Keratinocyte (primary cell): ENCODE data around the gene CRKL. TPM values are rescaled to one million over a fixed set of nuclear protein-coding genes. Genes with fewer than 3 reads are reported as not detected.
A peak's percentile ranks its signal among the peaks of the same experiment; 100 is the strongest.

Experiments
- DNase-seq: peaks from one replicate; pipeline ENCODE4 v3.0.0-alpha.2; 2011; ENCODE audit warnings: low read depth, missing footprints, low spot score
- FAIRE-seq: peaks from 2 replicates; lab custom pipeline; 2011; peaks lifted over from hg19 to GRCh38; lab: Jason Lieb, UNC
- H2AFZ ChIP-seq: 2 replicates; pipeline ENCODE4 v1.6.0; 2012; ENCODE audit warnings: low read length, control low read depth, inconsistent platforms; ENCODE audit not compliant: control insufficient read depth
- H3K27ac ChIP-seq: 2 replicates; pipeline ENCODE4 v1.5.1; 2011; ENCODE audit warnings: low read length; ENCODE audit not compliant: control insufficient read depth, insufficient read depth
- H3K27me3 ChIP-seq: 3 replicates; pipeline ENCODE4 v1.6.0; 2011; ENCODE audit warnings: low read length; ENCODE audit not compliant: control insufficient read depth, insufficient read depth; ENCODE audit errors: extremely low read depth
- H3K36me3 ChIP-seq, 2 experiments: 2 replicates in 1 of 2; 3 replicates in 1 of 2; pipeline ENCODE4 v1.5.1; 2011; ENCODE audit warnings: low read length in 2 of 2, mild to moderate bottlenecking in 1 of 2; ENCODE audit not compliant: control insufficient read depth in 2 of 2, insufficient read depth in 2 of 2; ENCODE audit errors: extremely low read depth in 1 of 2
- H3K4me1 ChIP-seq: 3 replicates; pipeline ENCODE4 v1.5.1; 2011; ENCODE audit warnings: low read length; ENCODE audit not compliant: control insufficient read depth, insufficient read depth; ENCODE audit errors: extremely low read depth
- H3K4me2 ChIP-seq: 3 replicates; pipeline ENCODE4 v1.6.0; 2011; ENCODE audit warnings: low read depth, low read length; ENCODE audit not compliant: control insufficient read depth, insufficient read depth; ENCODE audit errors: extremely low read depth
- H3K4me3 ChIP-seq, 3 experiments: fragments of 200-600 bp in 1 of 3; sonication (generic) in 1 of 3; 2 replicates in 2 of 3; 3 replicates in 1 of 3; pipeline ENCODE4 v1.5.1; 2011 to 2016; ENCODE audit warnings: low read length in 3 of 3, mild to moderate bottlenecking in 3 of 3, control low read depth in 2 of 3, inconsistent platforms in 1 of 3, low read depth in 1 of 3, mixed read lengths in 1 of 3, mixed run types in 1 of 3, moderate library complexity in 1 of 3; ENCODE audit not compliant: control insufficient read depth in 2 of 3, insufficient read depth in 2 of 3; ENCODE audit errors: extremely low read depth in 1 of 3
- H3K79me2 ChIP-seq: 2 replicates; pipeline ENCODE4 v1.6.0; 2012; ENCODE audit warnings: low read length; ENCODE audit not compliant: control insufficient read depth, insufficient read depth
- H3K9ac ChIP-seq: 3 replicates; pipeline ENCODE4 v1.6.0; 2011; ENCODE audit warnings: low read length; ENCODE audit not compliant: control insufficient read depth, insufficient read depth; ENCODE audit errors: extremely low read depth
- H3K9me1 ChIP-seq: 3 replicates; pipeline ENCODE4 v1.6.0; 2011; ENCODE audit warnings: low read length; ENCODE audit not compliant: control insufficient read depth, insufficient read depth; ENCODE audit errors: extremely low read depth
- H3K9me3 ChIP-seq: 2 replicates; pipeline ENCODE4 v1.5.1; 2012; ENCODE audit warnings: low read depth, low read length; ENCODE audit not compliant: control insufficient read depth
- H4K20me1 ChIP-seq: 3 replicates; pipeline ENCODE4 v1.6.0; 2011; ENCODE audit warnings: low read length; ENCODE audit not compliant: control insufficient read depth, insufficient read depth; ENCODE audit errors: extremely low read depth
- EZH2 ChIP-seq: IDR thresholded peaks from one replicate; pipeline ENCODE4 v1.6.1; 2012; ENCODE audit warnings: inconsistent platforms, mild to moderate bottlenecking, low read length, moderate library complexity
- dilution Hi-C: fragments of 300-500 bp; cut with MboI; formaldehyde crosslinking; loops from one replicate; pipeline ENCODE4 v1.7.0; 2020; ENCODE audit warnings: low sequenced_read_pairs; ENCODE audit not compliant: extremely low pct_ligation_motif_present
- polyA plus RNA-seq, 5 experiments: library from polyadenylated mRNA; depleted of rRNA in 3 of 5; stranded (reverse) in 3 of 5; stranded (forward) in 1 of 5; unstranded in 1 of 5; fragments of >200 nt; gene quantifications; 1 replicate in 1 of 5; 2 replicates in 3 of 5; 3 replicates in 1 of 5; pipeline versions ENCODE4 v1.2.1 to v1.2.3, GENCODE V29; 2011 to 2012; ENCODE audit warnings: missing spikeins in 2 of 5, low read depth in 1 of 5, low replicate concordance in 1 of 5
- TF ChIP-seq, protein P1 (sequence below), 3 experiments: IDR thresholded peaks in 1 of 3; conservative IDR thresholded peaks in 1 of 3; optimal IDR thresholded peaks in 1 of 3; 2 replicates in 2 of 3; 3 replicates in 1 of 3; pipeline versions ENCODE3 to v1.5.1; 2011; ENCODE audit warnings: low read length in 3 of 3, mild to moderate bottlenecking in 3 of 3, moderate library complexity in 2 of 3, control low read depth in 1 of 3, inconsistent platforms in 1 of 3; ENCODE audit not compliant: insufficient read depth in 2 of 3; ENCODE audit errors: extremely low read depth in 1 of 3

CRKL gene
- polyA plus RNA-seq, 1 donor (not counting 4 experiments of a cell fraction or from before 2014, with no cell fraction given) = 32.1 TPM

DNA sequence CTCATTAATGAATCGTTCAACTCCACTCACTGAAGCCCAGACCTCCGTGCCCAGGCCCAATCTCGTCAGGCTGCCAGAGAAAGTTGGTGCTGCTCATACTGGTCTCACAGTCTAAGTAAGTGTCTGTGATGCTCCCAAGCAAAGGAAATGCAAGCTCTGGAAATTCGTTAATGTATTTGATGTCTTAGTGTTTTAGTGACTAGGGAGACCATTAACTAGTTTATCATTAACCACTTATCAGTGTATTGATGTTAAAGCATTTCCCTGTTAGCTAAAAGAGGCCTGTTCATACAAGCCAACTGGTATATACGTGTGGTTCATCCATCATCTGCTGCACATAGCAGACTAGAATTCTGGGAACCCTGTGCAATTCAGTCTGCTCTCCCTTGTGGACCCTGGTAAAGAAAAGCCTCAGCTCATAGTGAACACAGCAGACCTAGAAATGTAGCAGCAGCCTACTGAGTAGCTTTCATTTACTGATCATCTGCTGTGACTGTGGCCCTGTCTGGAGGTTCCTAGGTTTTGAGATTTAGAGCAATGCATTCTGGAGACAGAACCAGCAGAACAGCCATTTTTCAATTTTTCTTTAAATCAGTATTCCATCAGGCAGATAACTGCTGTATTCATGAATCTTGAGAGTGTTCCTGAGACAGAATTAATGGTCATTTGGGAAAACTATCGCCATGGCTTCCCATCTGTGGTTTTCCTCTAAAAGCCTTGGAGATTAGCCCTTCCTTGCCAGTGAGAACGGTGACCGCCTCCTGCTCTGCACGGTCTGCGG lies 34.1 kb downstream of the CRKL start:
- Histone ChIP-seq H3K27ac (peak overlapping the region; percentile 70), H4K20me1 (no peaks in the 10 kb centered on the region)
- FAIRE-seq = peak; percentile 34

GRCh38 chr22:20951932-20952380 lies 34.7 kb downstream of the CRKL start:
- H3K9ac ChIP-seq = no peak overlapping the region
- no peaks in the 10 kb centered on the region for H3K9me1 ChIP-seq
- peaks cover 7 to 40% of the 10 kb centered on the region in 2 experiments for H3K36me3 ChIP-seq
- H3K27me3 ChIP-seq = no peaks in the 10 kb centered on the region
- peaks cover 53% of the 10 kb centered on the region for H3K4me1 ChIP-seq
- no peak overlapping the region for H3K27ac ChIP-seq
- no peak overlapping the region for H2AFZ ChIP-seq
- H3K4me2 ChIP-seq = no peak overlapping the region
- H3K79me2 ChIP-seq = peaks cover 58% of the 10 kb centered on the region
- H3K4me3 ChIP-seq = no peak overlapping the region
- no peak for TF ChIP-seq EZH2
- TF ChIP-seq, protein P1, sequence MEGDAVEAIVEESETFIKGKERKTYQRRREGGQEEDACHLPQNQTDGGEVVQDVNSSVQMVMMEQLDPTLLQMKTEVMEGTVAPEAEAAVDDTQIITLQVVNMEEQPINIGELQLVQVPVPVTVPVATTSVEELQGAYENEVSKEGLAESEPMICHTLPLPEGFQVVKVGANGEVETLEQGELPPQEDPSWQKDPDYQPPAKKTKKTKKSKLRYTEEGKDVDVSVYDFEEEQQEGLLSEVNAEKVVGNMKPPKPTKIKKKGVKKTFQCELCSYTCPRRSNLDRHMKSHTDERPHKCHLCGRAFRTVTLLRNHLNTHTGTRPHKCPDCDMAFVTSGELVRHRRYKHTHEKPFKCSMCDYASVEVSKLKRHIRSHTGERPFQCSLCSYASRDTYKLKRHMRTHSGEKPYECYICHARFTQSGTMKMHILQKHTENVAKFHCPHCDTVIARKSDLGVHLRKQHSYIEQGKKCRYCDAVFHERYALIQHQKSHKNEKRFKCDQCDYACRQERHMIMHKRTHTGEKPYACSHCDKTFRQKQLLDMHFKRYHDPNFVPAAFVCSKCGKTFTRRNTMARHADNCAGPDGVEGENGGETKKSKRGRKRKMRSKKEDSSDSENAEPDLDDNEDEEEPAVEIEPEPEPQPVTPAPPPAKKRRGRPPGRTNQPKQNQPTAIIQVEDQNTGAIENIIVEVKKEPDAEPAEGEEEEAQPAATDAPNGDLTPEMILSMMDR (optimal IDR thresholded peaks at IDR 0.05 in 1 of 3, IDR thresholded peaks at IDR 0.05 in 1 of 3, conservative IDR thresholded peaks at IDR 0.05 in 1 of 3; ENCODE audit: extremely low read depth in 1 of 3, insufficient read depth in 2 of 3, low read length in 3 of 3) = no peak
- no peak for FAIRE-seq
- dilution Hi-C loops = no loop called here
- no peak for DNase-seq
- no peaks in the 10 kb centered on the region for H3K9me3 ChIP-seq
- no peaks in the 10 kb centered on the region for H4K20me1 ChIP-seq

More for the DNA sequence above, 34.1 kb downstream of the CRKL start:
- Histone ChIP-seq H3K79me2 (peaks cover 64% of the 10 kb centered on the region), H3K27me3 (no peaks in the 10 kb centered on the region), H3K9me1 (no peaks in the 10 kb centered on the region), H3K4me2 (peak overlapping the region; percentile 7), H3K4me1 (peaks cover 54% of the 10 kb centered on the region), H3K9me3 (no peaks in the 10 kb centered on the region), H3K36me3 (peaks cover 7 to 40% of the 10 kb centered on the region in 2 experiments), H3K4me3 (no peak overlapping the region), H2AFZ (no peak overlapping the region), H3K9ac (peak overlapping the region; percentile 33)
- DNase-seq = no peak
- dilution Hi-C loops = no loop called here
- no peak for TF ChIP-seq EZH2
- TF ChIP-seq, protein P1 (optimal IDR thresholded peaks at IDR 0.05 in 1 of 3, IDR thresholded peaks at IDR 0.05 in 1 of 3, conservative IDR thresholded peaks at IDR 0.05 in 1 of 3; ENCODE audit: extremely low read depth in 1 of 3, insufficient read depth in 2 of 3, low read length in 3 of 3) = no peak
